HG02870 (cell line): ENCODE measurements around the gene REV1.

Source experiments
- ATAC-seq: cut with Tn5 transposase; IDR thresholded peaks from one replicate; pipeline ENCODE4 v1.9.1; 2021; ENCODE audit warnings: mild to moderate bottlenecking, moderate library complexity; ENCODE audit not compliant: unreplicated experiment

REV1 gene

DNA sequence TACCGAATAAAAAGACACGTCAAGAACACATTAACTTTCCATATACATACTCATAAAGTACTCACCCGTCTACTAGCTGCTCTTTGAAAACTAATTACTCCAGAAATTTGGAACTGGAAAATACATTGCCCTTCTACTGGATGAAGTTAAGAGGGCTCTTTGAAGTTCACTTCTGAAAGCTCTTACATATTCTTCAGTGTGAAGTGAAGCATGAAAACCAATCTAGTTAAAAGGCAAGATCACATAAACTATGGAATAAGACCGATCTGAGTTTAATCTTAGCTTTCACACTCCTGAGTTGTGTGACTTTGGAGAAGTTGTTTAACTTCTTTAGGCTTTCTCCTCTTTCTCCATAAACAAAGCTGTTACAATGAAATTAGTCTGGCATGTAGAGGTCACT, 38.5 kb downstream of the REV1 start:
- no peak for ATAC-seq

DNA sequence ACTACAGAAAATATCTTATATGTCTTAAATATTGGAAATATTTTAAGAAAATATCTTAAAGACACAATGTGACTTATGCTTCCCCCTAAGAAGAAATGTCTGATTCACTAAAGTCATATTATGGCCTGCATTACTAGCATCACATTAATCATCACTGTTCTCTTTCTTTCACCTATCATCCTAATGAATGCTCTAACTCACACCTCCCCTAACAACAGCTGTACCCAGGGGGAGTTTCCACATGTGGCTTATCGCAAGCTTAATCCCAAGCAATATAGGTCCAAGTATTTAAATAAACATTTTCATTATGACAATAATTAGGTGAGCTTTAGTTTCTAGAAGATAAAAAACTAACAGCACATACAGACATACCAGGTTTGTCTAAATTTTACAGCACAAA, 39.6 kb downstream of the REV1 start:
- no peak for ATAC-seq

DNA sequence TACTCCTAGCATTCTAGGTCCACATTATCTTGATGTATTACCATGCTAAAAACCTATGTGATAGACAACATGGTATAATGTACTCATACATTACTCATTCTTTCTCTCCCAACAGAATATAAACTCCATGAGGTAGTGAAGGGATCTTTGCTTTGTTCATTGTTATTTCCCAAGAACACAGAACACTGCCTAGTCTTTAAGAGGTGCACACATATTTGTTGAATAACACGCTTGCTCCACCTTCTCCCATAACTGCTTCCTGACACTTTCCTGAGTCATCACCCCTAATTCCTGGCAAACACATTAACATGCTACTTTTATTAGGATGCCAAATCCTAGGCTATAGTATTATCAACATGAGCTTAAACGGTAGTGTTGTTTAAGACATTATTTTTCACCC, 41.3 kb downstream of the REV1 start:
- no peak for ATAC-seq

DNA sequence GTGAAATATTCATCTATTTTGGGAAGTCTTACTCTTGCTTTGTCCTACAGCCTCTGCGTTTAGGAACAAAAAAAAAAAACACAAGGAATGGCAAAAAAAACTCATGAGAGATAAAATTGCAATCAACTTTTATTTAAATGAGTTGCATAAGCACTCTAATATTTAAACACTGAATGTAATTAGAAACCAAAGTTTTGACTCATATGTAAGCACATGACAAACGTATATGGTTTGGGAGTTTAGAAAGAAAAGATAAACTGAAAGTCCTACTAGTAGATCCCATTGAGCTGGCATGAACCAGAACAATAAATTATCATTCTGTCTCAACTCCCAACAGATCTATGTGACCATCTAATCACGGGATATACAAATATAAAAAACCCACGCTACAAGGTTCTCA, 44.8 kb downstream of the REV1 start:
- no peak for ATAC-seq

DNA sequence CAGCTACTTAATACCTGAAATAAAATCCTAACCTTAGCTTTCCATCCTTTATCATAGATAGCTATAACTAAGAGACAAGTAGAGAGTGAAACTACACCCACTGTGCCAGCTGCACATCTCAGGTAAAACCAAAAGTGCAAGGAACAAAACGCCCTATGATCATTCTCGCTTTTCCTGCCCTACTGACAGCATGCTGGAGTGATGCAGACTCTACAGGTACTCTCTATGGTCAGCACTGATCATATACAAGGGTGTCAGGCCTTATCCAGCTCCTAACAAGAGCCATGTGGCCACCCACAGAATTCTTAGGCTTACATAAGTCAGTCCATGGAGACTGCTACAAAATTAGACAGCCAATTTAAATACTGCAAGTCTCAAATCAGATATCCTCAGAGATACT, 45.6 kb downstream of the REV1 start:
- no peak for ATAC-seq

DNA sequence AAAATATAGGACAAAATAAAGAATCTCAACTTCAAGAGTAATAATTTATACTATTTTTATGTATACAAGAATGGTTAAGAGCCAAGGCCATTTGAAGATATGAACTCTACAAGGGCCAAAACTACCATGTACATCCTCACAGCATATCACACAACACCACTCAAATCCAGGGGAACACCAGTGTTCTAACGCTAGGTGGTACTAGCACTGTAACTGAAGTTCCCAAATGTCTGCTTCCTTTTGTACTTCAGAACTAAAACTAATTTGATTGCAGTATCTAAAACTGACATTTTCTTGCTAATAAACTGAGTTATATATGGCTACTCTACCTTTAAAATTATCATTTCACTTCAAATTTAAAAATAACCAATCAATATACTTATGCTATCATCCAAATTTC, 47.0 kb downstream of the REV1 start:
- ATAC-seq = no peak

DNA sequence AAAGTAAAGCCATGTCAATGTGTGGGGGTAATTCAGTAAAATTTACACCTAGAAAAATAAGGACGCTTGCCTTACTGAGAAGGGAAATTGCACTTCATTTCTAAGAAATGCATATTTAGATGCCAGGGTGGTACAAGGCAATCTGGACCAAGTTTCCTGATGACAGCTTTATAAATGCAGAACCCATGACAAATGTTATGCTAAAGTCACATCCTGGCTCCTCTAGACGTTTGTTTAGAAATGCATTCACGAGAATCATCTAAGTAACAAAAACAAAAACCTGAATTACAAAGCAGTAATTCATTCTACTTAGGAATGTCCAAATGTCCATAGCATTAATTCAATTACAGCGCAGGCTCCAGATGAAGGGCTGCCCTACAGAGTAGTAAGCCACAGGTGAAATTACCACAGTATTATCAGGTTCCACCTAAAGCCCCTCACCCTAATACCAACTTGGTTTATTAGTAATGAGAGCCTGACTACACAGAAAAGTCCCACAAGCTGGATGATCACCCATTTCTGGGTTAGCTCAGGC, 49.8 kb downstream of the REV1 start:
- no peak for ATAC-seq

DNA sequence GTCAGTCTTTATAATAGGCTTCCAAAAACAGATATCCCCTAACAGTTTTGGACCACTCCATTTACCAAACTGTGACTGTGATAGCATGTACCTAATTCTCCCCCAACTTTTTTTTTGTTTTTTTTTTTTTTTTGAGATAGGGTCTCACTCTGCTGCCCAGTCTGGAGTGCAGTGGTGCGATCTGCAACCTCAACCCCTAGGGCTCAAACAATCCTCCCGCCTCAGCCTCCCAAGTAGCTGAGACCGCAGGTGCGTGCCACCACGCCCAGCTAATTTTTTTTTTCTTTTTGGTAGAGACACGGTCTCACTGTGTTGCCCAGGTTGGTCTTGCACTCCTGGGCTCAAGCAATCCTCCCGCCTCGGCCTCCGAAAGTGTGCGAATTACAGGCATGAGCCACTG, 52.9 kb downstream of the REV1 start:
- no peak for ATAC-seq

DNA sequence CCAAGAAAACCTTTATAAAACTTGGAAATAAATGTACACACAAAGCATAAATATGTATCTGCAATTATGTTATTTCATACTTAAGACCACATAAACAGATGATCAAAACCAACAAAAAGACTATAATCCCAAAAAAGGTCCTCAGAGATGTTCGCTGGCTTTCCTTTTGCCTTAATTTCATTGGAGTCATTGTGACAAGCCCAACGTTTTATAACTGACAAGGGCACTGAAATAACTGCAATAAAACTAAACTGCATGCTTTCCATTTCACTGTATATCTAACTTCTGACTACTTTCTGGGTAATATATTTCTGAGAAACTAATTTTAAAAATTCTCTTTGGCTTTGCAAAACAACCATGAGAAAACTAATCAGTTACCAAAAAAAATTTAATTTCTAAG, 56.5 kb downstream of the REV1 start:
- no peak for ATAC-seq

DNA sequence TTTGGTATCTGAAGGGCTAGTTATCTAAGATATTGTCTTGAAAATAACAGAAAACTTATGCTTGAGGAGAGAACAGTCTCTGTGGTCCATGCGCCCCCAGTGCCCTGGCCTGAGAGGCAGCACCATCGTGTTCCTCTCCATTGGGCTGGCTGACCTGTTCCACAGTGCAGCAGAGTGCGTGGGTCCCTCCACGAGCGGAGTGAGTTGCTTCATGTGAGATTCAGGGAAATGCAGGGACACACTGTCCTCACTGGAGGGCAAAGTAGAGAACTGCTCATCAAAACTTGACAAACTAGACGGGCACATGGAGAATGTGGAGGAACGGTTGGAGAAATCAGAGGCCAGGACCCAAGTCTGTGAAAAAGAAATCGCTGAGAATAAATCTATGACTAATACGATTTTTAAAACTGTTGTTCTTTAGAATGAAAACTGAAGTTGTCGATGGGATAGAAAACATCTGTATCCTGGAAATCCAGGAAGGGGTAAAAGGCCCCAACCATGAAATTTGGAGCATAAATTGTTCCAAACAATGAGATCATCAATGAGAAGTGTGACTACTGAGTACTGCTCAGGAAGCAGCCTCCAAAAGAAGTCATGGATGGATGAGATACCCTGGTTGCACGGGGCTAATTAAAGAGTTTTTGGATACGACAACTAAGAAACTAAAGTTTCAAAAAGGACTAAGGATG, 58.1 kb downstream of the REV1 start:
- ATAC-seq = no peak

DNA sequence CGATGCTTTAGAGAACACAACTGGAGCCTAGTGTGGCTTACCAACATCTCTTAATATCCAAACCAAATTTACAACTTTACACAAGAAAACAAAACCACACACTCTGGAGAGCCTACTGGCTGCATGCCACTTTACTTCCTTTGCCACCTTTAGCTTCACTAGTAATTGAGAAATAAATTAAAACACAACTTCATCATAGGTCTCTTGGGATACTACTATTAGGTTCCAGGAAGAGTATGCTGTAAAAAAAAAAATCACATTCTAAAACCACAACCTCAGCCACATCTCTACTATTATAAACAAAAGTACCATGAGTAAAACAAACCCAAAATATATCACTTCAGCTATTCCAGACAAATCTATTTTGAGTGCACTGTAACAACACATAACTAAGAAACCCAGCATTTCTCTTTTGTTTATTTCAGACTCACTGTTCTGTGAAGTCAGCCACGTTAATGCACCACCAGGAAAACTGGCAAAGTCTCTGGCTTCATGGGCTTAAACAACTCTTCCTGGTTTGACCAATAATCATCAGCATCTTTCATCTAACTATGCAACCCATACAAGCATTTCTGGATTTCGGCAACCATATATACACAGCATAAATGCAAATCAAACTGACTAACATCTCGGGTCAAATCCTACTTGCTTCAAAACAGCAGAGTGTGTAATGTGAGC, 59.1 kb downstream of the REV1 start:
- ATAC-seq = no peak

DNA sequence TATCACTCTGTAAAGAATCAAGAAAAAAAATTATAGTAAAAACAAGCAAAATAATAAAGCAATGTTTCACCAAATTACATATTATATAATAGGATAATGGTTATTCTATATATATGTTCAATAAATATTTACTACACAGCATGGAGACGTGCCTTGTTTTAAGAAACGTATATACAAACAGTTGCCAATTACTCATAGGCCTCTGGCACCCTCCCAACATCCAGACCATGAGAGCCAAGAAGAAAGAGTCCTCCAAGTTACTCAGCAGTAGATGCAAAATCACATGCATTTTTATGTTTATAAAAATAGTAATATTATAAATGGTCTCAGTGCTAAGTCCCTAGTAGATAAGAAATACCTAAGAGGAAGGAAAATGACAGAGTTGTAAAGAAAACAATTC, 64.8 kb downstream of the REV1 start:
- ATAC-seq = no peak

DNA sequence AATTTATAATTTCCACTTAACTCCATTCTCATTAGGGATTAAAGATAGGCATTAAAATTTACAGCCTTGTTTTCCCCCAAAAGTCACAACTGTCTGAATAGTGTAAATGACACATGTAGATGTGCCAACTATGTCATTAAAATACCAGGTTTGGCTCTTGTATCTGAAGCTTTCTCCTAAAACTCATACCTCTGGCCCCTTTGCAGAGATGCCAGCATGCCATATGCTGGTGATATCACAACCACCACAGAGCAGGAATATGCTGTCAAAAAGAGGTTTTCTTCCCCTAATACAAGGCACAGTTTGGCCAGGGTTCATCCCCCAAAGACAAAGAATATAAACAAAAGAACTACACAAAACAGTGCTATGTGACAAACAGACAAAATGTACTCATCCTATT, 65.4 kb downstream of the REV1 start:
- no peak for ATAC-seq

DNA sequence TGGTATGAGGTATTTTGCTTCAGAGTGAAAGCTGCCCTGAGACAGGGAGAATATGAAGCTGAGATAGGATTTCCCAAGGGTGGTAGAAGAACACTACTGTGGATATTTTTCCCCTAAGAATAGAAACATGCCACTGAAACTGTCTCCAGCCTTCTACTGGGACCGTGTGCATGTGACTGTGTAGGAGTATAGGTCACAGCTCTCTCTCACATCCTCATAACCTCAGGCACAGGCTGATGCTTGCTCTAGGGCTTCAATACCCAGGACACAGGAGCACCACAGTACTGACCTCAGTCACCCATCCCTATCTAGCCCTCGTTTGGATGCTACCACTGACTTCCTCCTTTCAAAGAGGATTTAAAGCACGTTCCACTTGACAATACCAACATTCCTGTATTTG, 67.2 kb downstream of the REV1 start:
- ATAC-seq = peak; percentile 68

DNA sequence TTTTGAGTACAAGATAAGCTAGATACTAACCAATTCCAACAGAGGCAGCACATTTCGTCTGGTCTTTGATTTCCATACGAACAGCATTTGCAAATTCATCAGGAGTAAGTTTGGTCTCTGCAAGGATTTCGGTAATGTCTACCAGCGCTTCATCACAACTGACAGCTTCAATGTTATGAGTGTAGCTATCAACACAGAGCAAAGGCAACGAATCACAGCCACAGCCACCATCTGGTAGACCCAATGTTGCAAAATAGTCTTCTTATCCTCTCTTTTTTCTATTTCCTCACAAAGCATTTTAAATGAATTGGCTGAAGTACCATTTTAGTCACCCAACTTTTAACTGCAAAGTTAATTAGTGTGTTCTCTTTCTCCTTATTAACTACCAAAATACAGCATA, 68.3 kb downstream of the REV1 start:
- no peak for ATAC-seq

DNA sequence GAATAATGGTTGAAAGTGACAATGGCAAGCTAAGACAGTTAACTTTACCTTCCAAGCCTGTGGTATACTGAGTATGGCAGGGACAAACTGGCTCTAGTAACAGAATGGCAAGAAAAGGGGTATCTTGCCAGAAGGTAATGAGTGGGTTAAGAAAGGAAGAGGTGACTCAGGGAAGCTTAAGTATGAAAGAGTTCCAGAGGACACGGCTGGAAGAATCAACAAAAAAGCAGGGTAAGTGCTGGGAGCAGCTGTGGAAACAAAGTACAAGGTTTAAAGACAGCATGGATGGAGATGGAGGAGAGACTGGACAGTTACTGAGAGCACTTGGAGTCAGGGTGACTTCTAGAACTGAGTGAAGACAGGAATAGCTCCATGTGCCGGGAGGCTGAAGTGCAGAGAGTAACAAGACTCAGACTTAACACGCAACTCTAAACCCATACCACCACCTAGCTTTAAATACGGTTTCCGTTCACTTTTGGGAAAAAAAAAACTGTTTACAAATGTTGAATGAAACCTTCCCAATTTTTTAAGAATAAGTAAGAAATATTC, 69.0 kb downstream of the REV1 start:
- no peak for ATAC-seq

DNA sequence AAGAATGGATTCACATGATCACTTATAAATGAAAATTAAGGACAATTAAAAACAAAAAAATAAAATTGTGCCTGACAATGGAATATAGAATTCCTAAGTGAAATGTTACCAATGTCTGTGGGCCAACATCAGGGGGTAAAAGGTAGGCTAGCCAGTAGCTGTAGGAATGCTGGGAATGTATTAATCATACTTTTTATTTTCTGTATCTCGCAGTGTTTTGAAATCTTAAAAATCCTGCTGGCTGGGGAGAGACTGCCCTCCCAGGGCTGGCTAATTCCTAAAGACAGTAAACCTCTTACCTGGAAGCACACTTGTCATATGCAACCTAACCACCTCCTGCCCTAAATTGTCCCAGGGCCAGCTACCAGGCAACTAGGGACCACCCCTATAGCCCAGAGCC, 69.8 kb downstream of the REV1 start:
- ATAC-seq = no peak

DNA sequence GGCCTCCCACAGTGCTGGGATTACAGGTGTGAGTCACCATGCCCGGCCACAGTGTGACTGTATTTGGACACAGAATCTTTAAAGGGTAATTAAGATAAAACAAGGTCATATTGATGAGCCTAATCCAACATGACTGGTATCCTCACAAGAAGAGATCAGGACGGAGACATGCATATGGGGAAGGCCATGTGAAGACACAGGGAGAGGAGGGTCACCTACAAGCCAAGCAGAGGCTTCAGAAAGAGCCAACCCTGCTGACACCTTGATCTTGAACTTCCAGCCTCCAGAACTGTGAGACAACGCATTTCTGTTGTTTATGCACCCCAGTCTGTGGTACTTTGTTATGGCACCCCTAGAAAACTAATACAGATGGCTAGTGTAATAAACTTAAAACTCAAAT, 72.4 kb downstream of the REV1 start:
- no peak for ATAC-seq

DNA sequence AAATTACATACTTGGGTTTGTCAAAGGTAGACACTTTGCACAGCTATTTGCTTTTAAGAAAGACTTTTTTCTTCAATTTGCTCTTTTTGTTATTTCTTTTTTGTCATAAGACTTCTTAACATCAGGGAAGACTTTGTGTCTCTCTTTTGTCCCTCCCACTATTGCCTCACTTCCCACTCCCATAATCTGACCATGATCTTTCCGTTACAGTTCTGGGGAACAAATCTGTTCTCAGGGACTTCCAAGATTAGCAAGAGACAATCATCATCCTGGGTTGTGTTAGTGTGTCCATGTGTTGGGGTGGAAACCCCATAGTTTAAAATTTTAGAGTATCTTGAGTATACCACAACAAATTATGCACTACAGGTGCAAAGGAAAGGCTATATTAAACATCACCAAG, 75.3 kb downstream of the REV1 start:
- no peak for ATAC-seq

DNA sequence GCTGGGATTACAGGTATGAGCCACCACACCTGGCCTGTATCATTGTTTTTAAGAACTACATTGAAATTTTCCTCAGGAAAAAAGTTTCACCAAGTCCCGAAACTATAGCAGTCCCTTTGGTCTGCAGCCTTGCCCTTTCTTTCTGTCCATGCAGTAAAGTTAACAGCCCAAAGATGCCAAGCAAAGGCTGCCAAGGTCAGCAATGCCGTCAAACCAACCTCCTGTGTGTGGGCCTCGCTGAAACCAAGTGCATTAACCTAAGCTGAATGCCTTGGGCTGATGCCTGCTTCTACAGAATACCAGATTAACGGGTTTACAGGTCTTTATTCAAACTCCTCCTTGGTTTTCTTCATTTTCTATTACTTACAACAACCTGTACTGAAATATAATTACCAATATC, 79.5 kb downstream of the REV1 start:
- no peak for ATAC-seq

DNA sequence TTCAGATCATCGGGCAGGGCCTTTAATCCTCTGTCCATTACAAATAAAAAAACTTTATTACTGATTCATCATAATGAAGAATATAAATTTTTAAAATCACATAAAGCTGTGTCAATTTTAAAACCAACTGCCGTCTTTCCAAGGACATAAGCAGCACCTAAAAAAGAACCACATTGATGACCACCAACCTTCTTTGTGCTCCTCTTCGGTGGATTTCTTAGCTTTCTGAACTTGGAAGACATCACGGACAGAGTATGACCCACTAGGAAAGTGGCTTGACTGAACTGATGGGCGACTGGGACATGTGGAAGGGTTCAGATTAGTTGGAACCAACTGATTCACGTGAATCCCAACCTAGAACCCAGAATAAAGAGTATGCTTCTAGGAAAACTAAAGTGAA, 83.7 kb downstream of the REV1 start:
- ATAC-seq = no peak
